SK-N-SH (cell line): Measurements from ENCODE around the gene NARS2. TPM values are rescaled to one million over a fixed set of nuclear protein-coding genes. Genes with fewer than 3 reads are reported as not detected.
"Not testable (repeated sequence)": the region's sequence is repeated elsewhere in the genome, so short reads cannot be mapped to it uniquely, and the experiment has no call there.

Experiments
- CTCF ChIA-PET: fragments of 300-600, 350-600 bp; formaldehyde crosslinking; extraction: SDS; loops from one replicate; lab custom pipeline; 2021; lab: Yijun Ruan, JAX
- POLR2A ChIA-PET: fragments of 350-600 bp; sonication (Branson Sonifier 250); formaldehyde crosslinking; extraction: SDS; loops from one replicate; lab custom pipeline; 2020; ENCODE audit warnings: antibody characterized with exemption, inconsistent platforms; lab: Yijun Ruan, JAX
- DNase-seq: peaks from one replicate; pipeline ENCODE4 v3.0.0; 2012
- H2AFZ ChIP-seq: fragments of 200-600 bp; sonication (generic); 2 replicates; pipeline ENCODE4 v1.8.1; 2016; ENCODE audit warnings: antibody characterized with exemption, mild to moderate bottlenecking, low read depth
- H3F3A ChIP-seq: fragments of 200-600 bp; sonication (generic); replicated peaks from 2 replicates; pipeline ENCODE3; 2016; ENCODE audit warnings: antibody characterized with exemption, mild to moderate bottlenecking; ENCODE audit not compliant: insufficient read depth
- H3K27ac ChIP-seq, 2 experiments: fragments of 200-500 bp in 1 of 2; fragments of 200-600 bp in 1 of 2; sonication (Bioruptor generic) in 1 of 2; sonication (generic), shearing (Covaris generic) in 1 of 2; 2 replicates each; pipeline versions ENCODE4 v1.5.1 to v1.6.1; 2014 to 2016; ENCODE audit warnings: low read depth in 2 of 2, inconsistent platforms in 1 of 2, low read length in 1 of 2, mild to moderate bottlenecking in 1 of 2, mixed read lengths in 1 of 2
- H3K27me3 ChIP-seq: fragments of 200-600 bp; sonication (generic), shearing (Covaris generic); 2 replicates; pipeline ENCODE4 v1.6.1; 2016; ENCODE audit warnings: mixed run types; ENCODE audit not compliant: insufficient read depth
- H3K36me3 ChIP-seq, 2 experiments: fragments of 200-500 bp in 1 of 2; fragments of 200-600 bp in 1 of 2; sonication (Bioruptor generic) in 1 of 2; sonication (generic) in 1 of 2; replicated peaks in 1 of 2; 2 replicates each; pipeline versions ENCODE3 to v1.5.1; 2014 to 2016; ENCODE audit warnings: low read length in 1 of 2, mild to moderate bottlenecking in 1 of 2; ENCODE audit not compliant: insufficient read depth in 2 of 2, control insufficient read depth in 1 of 2
- H3K4me1 ChIP-seq, 2 experiments: fragments of 200-500 bp in 1 of 2; fragments of 200-600 bp in 1 of 2; sonication (Bioruptor generic) in 1 of 2; sonication (generic), shearing (Covaris generic) in 1 of 2; 2 replicates each; pipeline versions ENCODE4 v1.5.1 to v1.6.1; 2014 to 2016; ENCODE audit warnings: low read depth in 1 of 2, low read length in 1 of 2, mixed run types in 1 of 2; ENCODE audit not compliant: insufficient read depth in 2 of 2, control insufficient read depth in 1 of 2
- H3K4me2 ChIP-seq: fragments of 200-600 bp; sonication (generic), shearing (Covaris generic); 2 replicates; pipeline ENCODE4 v1.6.1; 2017; ENCODE audit warnings: mixed run types
- H3K4me3 ChIP-seq, 2 experiments: fragments of 200-500 bp in 1 of 2; fragments of 200-600 bp in 1 of 2; sonication (Bioruptor generic) in 1 of 2; sonication (generic), shearing (Covaris generic) in 1 of 2; 2 replicates each; pipeline versions ENCODE4 v1.5.1 to v1.8.1; 2014 to 2016; ENCODE audit warnings: low read depth in 2 of 2, inconsistent platforms in 1 of 2, low read length in 1 of 2, mild to moderate bottlenecking in 1 of 2, mixed read lengths in 1 of 2, moderate library complexity in 1 of 2
- H3K79me2 ChIP-seq: fragments of 200-600 bp; sonication (generic); 2 replicates; pipeline ENCODE4 v1.8.1; 2017; ENCODE audit warnings: mild to moderate bottlenecking; ENCODE audit not compliant: insufficient read depth
- H3K9ac ChIP-seq: fragments of 200-600 bp; sonication (generic); 2 replicates; pipeline ENCODE4 v1.6.1; 2017; ENCODE audit warnings: mixed run types
- H3K9me2 ChIP-seq: fragments of 200-600 bp; sonication (generic); 2 replicates; pipeline ENCODE4 v1.6.1; 2017; ENCODE audit warnings: mixed run types
- H3K9me3 ChIP-seq: fragments of 200-600 bp; sonication (generic); 2 replicates; pipeline ENCODE4 v1.6.1; 2017; ENCODE audit warnings: mixed run types, mild to moderate bottlenecking, moderate library complexity
- H4K20me1 ChIP-seq: fragments of 200-600 bp; sonication (generic); 2 replicates; pipeline ENCODE4 v1.6.1; 2017; ENCODE audit warnings: mild to moderate bottlenecking, mixed run types; ENCODE audit not compliant: insufficient read depth
- CHD2 ChIP-seq: fragments of 150-350 bp; IDR thresholded peaks from 2 replicates; pipeline ENCODE4 v1.6.1; 2018; ENCODE audit warnings: low read length; ENCODE audit not compliant: partially characterized antibody
- EP300 ChIP-seq, 2 experiments: IDR thresholded peaks; 2 replicates each; pipeline versions ENCODE4 v1.4.0 to v1.6.1; 2012; ENCODE audit warnings: borderline replicate concordance in 1 of 2, low read depth in 1 of 2, low read length in 1 of 2
- EZH2phosphoT487 ChIP-seq: fragments of 200-600 bp; sonication (generic); IDR thresholded peaks from 2 replicates; pipeline ENCODE4 v1.6.1; 2017; ENCODE audit warnings: low read depth, mixed run types, mild to moderate bottlenecking, antibody characterized with exemption, moderate library complexity, borderline replicate concordance
- GATA2 ChIP-seq: sonication (generic); formaldehyde crosslinking; IDR thresholded peaks from 2 replicates; pipeline ENCODE4 v1.5.0; 2020; ENCODE audit warnings: mild to moderate bottlenecking, missing genetic modification reagents
- MEF2A ChIP-seq: IDR thresholded peaks from 2 replicates; pipeline ENCODE4 v1.4.0; 2012; ENCODE audit warnings: low read depth, borderline replicate concordance
- MXI1 ChIP-seq: IDR thresholded peaks from 2 replicates; pipeline ENCODE4 v1.6.1; 2012; ENCODE audit warnings: mild to moderate bottlenecking, low read depth, low read length, improper control_type of control experiment
- NRF1 ChIP-seq: IDR thresholded peaks from 2 replicates; pipeline ENCODE4 v1.6.1; 2012; ENCODE audit warnings: low read depth, mild to moderate bottlenecking, low read length
- PBX3 ChIP-seq: IDR thresholded peaks from 2 replicates; pipeline ENCODE4; 2012
- RCOR1 ChIP-seq: fragments of 150-350 bp; IDR thresholded peaks from 2 replicates; pipeline ENCODE4 v1.6.1; 2017; ENCODE audit warnings: antibody characterized with exemption, low read length
- RXRA ChIP-seq: IDR thresholded peaks from 2 replicates; pipeline ENCODE4 v1.4.0; 2012; ENCODE audit warnings: low read depth, mild to moderate bottlenecking, borderline replicate concordance
- SIN3A ChIP-seq: IDR thresholded peaks from 2 replicates; pipeline ENCODE4 v1.6.1; 2012; ENCODE audit warnings: low read depth, mild to moderate bottlenecking, low read length, moderate library complexity, borderline replicate concordance
- TCF12 ChIP-seq: IDR thresholded peaks from 2 replicates; pipeline ENCODE4 v1.4.0; 2012
- USF2 ChIP-seq: fragments of 150-350 bp; IDR thresholded peaks from 2 replicates; pipeline ENCODE4 v1.6.1; 2017; ENCODE audit warnings: antibody characterized with exemption, low read length, low read depth, borderline replicate concordance
- YY1 ChIP-seq: IDR thresholded peaks from 2 replicates; pipeline ENCODE4 v1.4.0; 2012; ENCODE audit warnings: low read depth, mild to moderate bottlenecking
- WGBS: methylation state at CpG from one replicate; pipeline ENCODE4 v1.1.6; 2017; ENCODE audit warnings: low lambda C conversion rate; 5-methylcytosine and 5-hydroxymethylcytosine counted together
- polyA plus RNA-seq, 3 experiments: library from polyadenylated mRNA; depleted of rRNA; stranded (reverse); fragments of >200 nt; gene quantifications; 2 replicates each; pipeline ENCODE4 v1.2.3, GENCODE V29; 2012

NARS2 gene
- polyA plus RNA-seq, 1 of the 3 experiments (the other 2 are of a cell fraction): 8.9 TPM

GRCh38 chr11:78516281-78516680 is 58.4 kb downstream of the NARS2 start (continued):
- TF ChIP-seq USF2 (no peak), RXRA (no peak), SIN3A (no peak), NRF1 (no peak), PBX3 (no peak), EZH2phosphoT487 (no peak), CHD2 (peak; percentile 50), MEF2A (no peak)
- TF ChIP-seq, all 33 proteins: peak for 6

GRCh38 chr11:78514922-78515502 is 59.7 kb downstream of the NARS2 start:
- CTCF ChIA-PET: interaction anchor here (0.7 to 1.7 kb wide), 4 partner anchors 50 to 164 kb away, joined by 3 read pairs; no protein-coding TSS in a partner anchor
- Histone ChIP-seq H4K20me1 (no peaks in the 10 kb centered on the region), H3K9me3 (peaks cover 6% of the 10 kb centered on the region), H3K4me3 (no peak overlapping the region), H3K36me3 (no peaks in the 10 kb centered on the region), H3K4me2 (no peak overlapping the region), H3K4me1 (peaks cover 0 to 17% of the 10 kb centered on the region in 2 experiments; a peak in 2 of 4 replicates), H2AFZ (no peak overlapping the region), H3K9ac (no peak overlapping the region), H3K79me2 (no peaks in the 10 kb centered on the region), H3K9me2 (no peaks in the 10 kb centered on the region), H3K27me3 (no peaks in the 10 kb centered on the region), H3K27ac (peak overlapping the region in 1 of 2 experiments; percentile 99; a peak in 2 of 4 replicates), H3F3A (no peaks in the 10 kb centered on the region)
- DNase-seq: peak; percentile 62
- POLR2A ChIA-PET: interaction anchor here (0.7 to 1.4 kb wide), 3 partner anchors 89 to 96 kb away, joined by 3 to 5 read pairs (median 3); no protein-coding TSS in a partner anchor
- TF ChIP-seq EP300 (IDR thresholded peaks at IDR 0.05; ENCODE audit: borderline replicate concordance in 1 of 2, low read depth in 1 of 2, low read length in 1 of 2): peak in 1 of 2 experiments; percentile 90; a peak in 2 of 4 replicates
- TF ChIP-seq YY1: no peak
- no peak for TF ChIP-seq RXRA
- TF ChIP-seq RCOR1: peak; percentile 70; the same call in 1 of the 2 replicates
- TF ChIP-seq TCF12: peak; percentile 51; the same call in 1 of the 2 replicates
- peak; percentile 33; the same call in 1 of the 2 replicates for TF ChIP-seq MXI1
- TF ChIP-seq GATA2: peak; percentile 77
- TF ChIP-seq CHD2: peak; percentile 74
- 0 out of 2 replicates have a peak, but pooled peaks have one; percentile 13 for TF ChIP-seq PBX3
- 76% methylated on average over 4 of the region's 4 CpGs for WGBS

GRCh38 chr11:78513085-78513484 is 61.6 kb downstream of the NARS2 start:
- H3K9ac ChIP-seq, POLR2A ChIA-PET, DNase-seq, H3K27ac ChIP-seq, H3K4me2 ChIP-seq, H3K4me3 ChIP-seq, H4K20me1 ChIP-seq, CTCF ChIA-PET, H2AFZ ChIP-seq, H3K79me2 ChIP-seq, H3K27me3 ChIP-seq, H3F3A ChIP-seq, H3K36me3 ChIP-seq, H3K9me3 ChIP-seq, H3K9me2 ChIP-seq: not testable (repeated sequence)
- peaks cover 0 to 17% of the 10 kb centered on the region in 2 experiments; a peak in 2 of 4 replicates for H3K4me1 ChIP-seq
- WGBS: 98% methylated on average over 5 of the region's 5 CpGs
